Activated B cell treated with CpG ODN at 0.5 μM for 24 hours (primary cell): ENCODE results near the gene USP40. TPM values are rescaled to one million over a fixed set of nuclear protein-coding genes. Genes with fewer than 3 reads are reported as not detected.

ENCODE experiments used
- ATAC-seq: fragments of 200-7000 bp; cut with Tn5 transposase; one replicate; pipeline ENCODE4 v1.10.0; 2021; ENCODE audit warnings: low read depth, mild to moderate bottlenecking, moderate library complexity
- CTCF ChIA-PET: fragments of 350-600 bp; sonication (Branson Sonifier 250); formaldehyde crosslinking; loops from one replicate; lab custom pipeline; 2021; ENCODE audit warnings: antibody characterized with exemption; lab: Charles Lee
- POLR2A ChIA-PET: fragments of 350-600 bp; sonication (Branson Sonifier 250); formaldehyde crosslinking; loops from one replicate; lab custom pipeline; 2021; ENCODE audit warnings: antibody characterized with exemption; lab: Charles Lee
- DNase-seq: peaks from one replicate; pipeline ENCODE4 v3.0.0; 2022
- H3K27ac Mint-ChIP-seq: one replicate; pipeline ENCODE4 v1.8.0; 2020; ENCODE audit warnings: mixed read lengths
- H3K27me3 Mint-ChIP-seq: one replicate; pipeline ENCODE4 v1.8.0; 2021; ENCODE audit warnings: mixed read lengths
- H3K36me3 Mint-ChIP-seq: one replicate; pipeline ENCODE4 v1.8.0; 2021; ENCODE audit warnings: low read depth, mixed read lengths
- H3K4me1 Mint-ChIP-seq: one replicate; pipeline ENCODE4 v1.8.0; 2021; ENCODE audit warnings: mixed read lengths
- H3K4me3 Mint-ChIP-seq: one replicate; pipeline ENCODE4 v1.8.0; 2020; ENCODE audit warnings: mild to moderate bottlenecking, mixed read lengths
- H3K9me3 Mint-ChIP-seq: one replicate; pipeline ENCODE4 v1.8.0; 2020; ENCODE audit warnings: mixed read lengths
- intact Hi-C: fragments of 100-400 bp; cut with micrococcal nuclease; formaldehyde crosslinking; loops from one replicate; pipeline ENCODE4 v1.15.1; 2024
- total RNA-seq: library from RNA; stranded (reverse); gene quantifications from 2 replicates; pipeline ENCODE4 v1.2.3, GENCODE V29; 2022
- TF ChIP-seq, protein P1 (sequence below): fragments of 200-600 bp; IDR thresholded peaks from one replicate; pipeline ENCODE4 v1.8.0; 2022; ENCODE audit warnings: antibody characterized with exemption, mild to moderate bottlenecking

The USP40 gene
- total RNA-seq, 1 donor from 2014 or later = 30.4 TPM

DNA sequence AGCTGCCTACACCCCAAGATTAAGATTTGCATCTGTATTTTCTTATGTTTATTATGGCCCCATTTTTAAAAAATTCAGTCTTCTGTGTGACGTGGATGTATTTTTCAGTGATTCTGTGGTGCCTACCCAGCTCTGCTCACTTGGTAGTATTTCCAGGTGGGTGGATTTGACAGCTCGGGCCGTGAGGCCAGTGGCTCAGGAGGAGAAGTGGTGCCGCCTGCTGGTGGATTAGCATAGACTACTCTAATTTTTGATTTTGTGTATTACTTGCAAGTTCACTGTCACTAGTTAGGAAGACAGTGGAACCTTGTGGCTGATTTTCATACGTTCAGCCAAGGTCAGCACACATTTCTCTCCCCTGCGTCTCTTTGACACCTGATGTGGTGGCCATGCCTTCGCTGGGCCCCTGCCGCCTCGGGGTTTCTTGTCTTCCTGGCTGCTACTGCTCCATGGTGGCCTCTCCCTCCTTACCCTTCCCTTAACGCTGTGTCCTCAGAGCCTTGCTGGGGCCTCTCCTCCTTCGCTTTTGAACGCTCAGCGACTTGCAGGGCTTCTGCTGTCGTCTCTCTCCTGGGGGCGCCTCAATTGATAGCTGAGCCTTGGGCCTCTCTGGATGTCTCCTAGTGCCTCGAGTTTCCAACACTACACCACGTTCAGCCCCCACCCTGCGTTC, 122.9 kb downstream of the USP40 start:
- Mint-ChIP-seq H3K36me3 (peaks cover 91% of the 10 kb centered on the region), H3K27ac (peak overlapping the region; percentile 37), H3K4me1 (peaks cover 14% of the 10 kb centered on the region), H3K27me3 (no peaks in the 10 kb centered on the region), H3K4me3 (no peak overlapping the region), H3K9me3 (no peaks in the 10 kb centered on the region)
- intact Hi-C loops = loop anchor here (1.0 to 5.0 kb wide), 10 partner anchors 21 to 837 kb away; partner anchors contain the start of gene ATG16L1
- ATAC-seq (peak; percentile 92), DNase-seq (peak; percentile 58)
- ChIA-PET CTCF (interaction anchor here (0.7 to 7.0 kb wide), 27 partner anchors 9 to 589 kb away, joined by 3 to 210 read pairs (median 4); partner anchors contain the start of genes ATG16L1 and DGKD), POLR2A (interaction anchor here (0.7 to 3.3 kb wide), 9 partner anchors 17 to 192 kb away, joined by 3 to 18 read pairs (median 4); partner anchors contain the start of genes ATG16L1 and DGKD)
- TF ChIP-seq, protein P1, sequence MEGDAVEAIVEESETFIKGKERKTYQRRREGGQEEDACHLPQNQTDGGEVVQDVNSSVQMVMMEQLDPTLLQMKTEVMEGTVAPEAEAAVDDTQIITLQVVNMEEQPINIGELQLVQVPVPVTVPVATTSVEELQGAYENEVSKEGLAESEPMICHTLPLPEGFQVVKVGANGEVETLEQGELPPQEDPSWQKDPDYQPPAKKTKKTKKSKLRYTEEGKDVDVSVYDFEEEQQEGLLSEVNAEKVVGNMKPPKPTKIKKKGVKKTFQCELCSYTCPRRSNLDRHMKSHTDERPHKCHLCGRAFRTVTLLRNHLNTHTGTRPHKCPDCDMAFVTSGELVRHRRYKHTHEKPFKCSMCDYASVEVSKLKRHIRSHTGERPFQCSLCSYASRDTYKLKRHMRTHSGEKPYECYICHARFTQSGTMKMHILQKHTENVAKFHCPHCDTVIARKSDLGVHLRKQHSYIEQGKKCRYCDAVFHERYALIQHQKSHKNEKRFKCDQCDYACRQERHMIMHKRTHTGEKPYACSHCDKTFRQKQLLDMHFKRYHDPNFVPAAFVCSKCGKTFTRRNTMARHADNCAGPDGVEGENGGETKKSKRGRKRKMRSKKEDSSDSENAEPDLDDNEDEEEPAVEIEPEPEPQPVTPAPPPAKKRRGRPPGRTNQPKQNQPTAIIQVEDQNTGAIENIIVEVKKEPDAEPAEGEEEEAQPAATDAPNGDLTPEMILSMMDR = peak; percentile 26

DNA sequence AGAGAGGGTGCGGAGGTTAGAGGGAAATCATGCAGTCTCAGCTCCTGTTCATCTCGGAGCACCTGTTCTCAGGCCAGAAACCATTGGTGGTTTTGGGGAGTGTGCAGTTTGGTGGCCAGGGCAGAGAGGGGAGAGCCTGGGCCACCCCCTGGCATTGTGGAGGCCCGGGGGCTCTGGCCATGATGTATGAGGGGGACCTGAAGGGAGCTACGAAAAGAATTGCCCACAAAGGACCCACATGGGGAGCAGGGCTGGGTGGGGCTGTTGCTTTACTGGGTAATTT, 124.6 kb downstream of the USP40 start:
- intact Hi-C loops = loop anchor here (2.0 to 5.0 kb wide), 5 partner anchors 171 to 681 kb away; partner anchors contain the start of gene ATG16L1
- no peaks in the 10 kb centered on the region for H3K27me3 Mint-ChIP-seq
- H3K9me3 Mint-ChIP-seq = no peaks in the 10 kb centered on the region
- peak overlapping the region; percentile 72 for H3K27ac Mint-ChIP-seq
- CTCF ChIA-PET = interaction anchor here (1.6 to 7.0 kb wide), 2 partner anchors 37 to 44 kb away, joined by 6 to 210 read pairs; no protein-coding TSS in a partner anchor
- DNase-seq (no peak), ATAC-seq (no peak)
- POLR2A ChIA-PET = interaction anchor here (3.3 kb wide), 1 partner anchor 23 kb away, joined by 18 read pairs; no protein-coding TSS in a partner anchor
- TF ChIP-seq, protein P1 = no peak
- peaks cover 92% of the 10 kb centered on the region for H3K36me3 Mint-ChIP-seq
- H3K4me1 Mint-ChIP-seq = peaks cover 14% of the 10 kb centered on the region
- no peak overlapping the region for H3K4me3 Mint-ChIP-seq

DNA sequence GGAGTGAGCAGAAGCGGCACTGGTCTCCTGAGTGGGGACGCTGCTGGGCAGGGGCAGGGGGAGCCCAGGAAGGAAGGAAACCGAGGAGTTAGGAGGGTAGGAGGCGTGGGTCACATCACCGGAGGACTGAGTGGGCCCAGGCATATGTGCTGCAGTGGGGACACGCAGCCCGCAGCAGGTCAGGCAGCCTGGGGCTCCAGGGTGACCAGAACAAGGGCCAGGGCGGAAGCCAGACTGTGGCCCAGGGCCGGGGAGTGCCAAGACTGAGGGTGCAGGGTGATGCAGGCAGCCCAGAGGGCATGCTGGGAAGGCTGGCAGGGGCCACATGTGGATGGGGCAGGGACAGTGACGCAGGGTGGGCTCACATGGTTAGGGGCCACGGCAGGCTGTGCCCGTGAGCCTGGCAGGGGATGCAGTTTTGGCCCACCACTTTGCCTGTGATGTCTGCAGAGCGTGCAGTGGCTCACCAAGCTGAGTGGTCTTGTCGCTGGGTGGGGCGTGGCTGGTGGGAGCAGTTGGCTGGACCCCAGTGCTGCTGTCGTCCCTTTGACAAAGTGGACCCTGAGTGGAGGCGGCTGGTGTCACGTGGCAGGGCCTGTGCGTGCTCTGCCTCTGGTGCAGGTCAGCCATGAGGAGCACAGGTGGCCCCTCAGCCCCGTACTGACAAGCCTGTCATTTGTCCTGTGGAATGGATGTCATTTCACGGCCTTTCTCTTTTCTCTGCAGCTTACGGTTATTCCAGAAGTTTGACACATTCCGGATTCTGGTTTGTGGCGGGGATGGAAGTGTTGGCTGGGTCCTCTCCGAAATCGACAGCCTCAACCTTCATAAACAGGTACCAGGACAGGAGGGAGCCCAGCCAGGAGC, 125.2 kb downstream of the USP40 start:
- Mint-ChIP-seq H3K4me1 (peaks cover 15% of the 10 kb centered on the region), H3K4me3 (no peak overlapping the region), H3K27ac (peak overlapping the region; percentile 72), H3K36me3 (peaks cover 94% of the 10 kb centered on the region), H3K9me3 (no peaks in the 10 kb centered on the region), H3K27me3 (no peaks in the 10 kb centered on the region)
- DNase-seq (peak; percentile 12), ATAC-seq (no peak)
- CTCF ChIA-PET = interaction anchor here (1.7 to 7.0 kb wide), 2 partner anchors 36 to 40 kb away, joined by 6 to 210 read pairs; no protein-coding TSS in a partner anchor
- POLR2A ChIA-PET = interaction anchor here (3.3 kb wide), 1 partner anchor 22 kb away, joined by 18 read pairs; no protein-coding TSS in a partner anchor
- intact Hi-C loops = loop anchor here (2.0 to 5.0 kb wide), 5 partner anchors 171 to 681 kb away; partner anchors contain the start of gene ATG16L1
- TF ChIP-seq, protein P1 = no peak

DNA sequence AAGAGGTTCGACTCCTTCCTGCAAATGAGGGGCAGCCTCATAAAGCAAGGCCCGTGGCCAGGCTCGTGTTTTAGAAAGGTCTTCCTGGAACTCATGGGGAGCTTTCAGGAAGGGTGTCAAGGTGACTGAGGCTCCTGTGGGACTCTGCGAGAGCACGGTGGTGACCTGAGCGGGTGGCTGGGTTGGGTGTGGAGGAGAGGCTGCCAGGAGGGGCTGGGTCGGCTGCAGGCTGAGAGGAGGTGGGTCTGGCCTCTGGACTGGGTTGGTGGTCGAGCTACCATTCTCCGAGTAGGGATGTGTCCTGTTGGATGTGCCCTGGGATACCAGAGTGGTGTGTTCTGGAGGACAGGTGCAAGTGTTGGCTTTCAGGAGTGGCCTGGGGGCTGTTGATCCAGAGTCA, 125.9 kb downstream of the USP40 start:
- CTCF ChIA-PET = interaction anchor here (0.6 to 1.7 kb wide), 4 partner anchors 36 to 90 kb away, joined by 3 to 6 read pairs (median 4); no protein-coding TSS in a partner anchor

More for the DNA sequence above, 125.9 kb downstream of the USP40 start:
- POLR2A ChIA-PET = no interaction called here
- Mint-ChIP-seq H3K4me1 (peaks cover 16% of the 10 kb centered on the region), H3K4me3 (no peak overlapping the region), H3K9me3 (no peaks in the 10 kb centered on the region), H3K27ac (peak overlapping the region; percentile 71), H3K36me3 (peaks cover 94% of the 10 kb centered on the region), H3K27me3 (no peaks in the 10 kb centered on the region)
- DNase-seq (no peak), ATAC-seq (no peak)
- TF ChIP-seq, protein P1 = no peak
- intact Hi-C loops = loop anchor here (5.0 kb wide), 1 partner anchor 188 kb away; the partner anchor contains the start of gene ATG16L1
